HG02852 (cell line): ENCODE measurements around the gene DPY19L1.
"Not testable (repeated sequence)": the region's sequence is repeated elsewhere in the genome, so short reads cannot be mapped to it uniquely, and the experiment has no call there.

Experiments
- ATAC-seq: cut with Tn5 transposase; IDR thresholded peaks from one replicate; pipeline ENCODE4 v1.9.1; 2021; ENCODE audit warnings: mild to moderate bottlenecking, moderate library complexity; ENCODE audit not compliant: unreplicated experiment

The DPY19L1 gene

DNA sequence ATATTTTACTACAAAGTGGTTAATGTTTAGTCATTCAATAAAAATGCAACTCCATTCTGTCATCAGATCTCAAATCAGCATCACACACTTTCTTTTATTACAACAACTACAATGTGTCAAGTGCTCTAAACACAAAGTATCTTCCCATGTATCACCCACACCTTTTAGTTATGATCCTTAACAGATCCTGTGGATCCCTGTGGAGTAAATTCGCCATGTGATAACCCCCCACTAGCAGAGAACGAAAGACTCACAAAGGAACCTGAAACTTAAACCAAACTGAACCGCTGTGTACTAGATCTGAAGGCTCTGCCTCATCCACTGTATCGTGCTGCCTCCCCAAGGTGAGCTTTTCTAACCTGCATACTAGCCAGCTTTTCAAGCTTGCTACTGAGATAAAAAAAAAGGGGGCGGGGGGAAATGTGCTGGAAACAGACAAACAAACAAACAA is 1.7 kb downstream of the DPY19L1 start:
- no peak for ATAC-seq

DNA sequence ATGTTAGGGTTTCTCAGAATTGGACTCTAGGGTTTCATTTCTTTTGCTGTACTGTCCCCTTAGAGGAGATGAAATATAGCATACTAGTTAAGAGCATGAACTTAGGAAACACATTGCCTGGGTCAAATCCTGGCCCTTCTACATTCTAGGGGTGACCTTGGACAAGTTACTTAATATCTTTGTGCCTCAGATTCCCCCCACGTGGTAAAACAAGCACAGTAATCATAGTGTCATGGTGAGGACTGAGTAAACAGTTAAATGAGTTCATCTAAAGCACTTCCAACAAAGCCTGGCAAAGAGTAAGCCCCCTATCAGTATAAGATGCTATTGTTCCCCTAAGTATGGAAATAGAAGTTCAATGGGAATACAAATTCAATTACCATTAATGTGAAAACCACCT is 5.1 kb downstream of the DPY19L1 start:
- no peak for ATAC-seq

DNA sequence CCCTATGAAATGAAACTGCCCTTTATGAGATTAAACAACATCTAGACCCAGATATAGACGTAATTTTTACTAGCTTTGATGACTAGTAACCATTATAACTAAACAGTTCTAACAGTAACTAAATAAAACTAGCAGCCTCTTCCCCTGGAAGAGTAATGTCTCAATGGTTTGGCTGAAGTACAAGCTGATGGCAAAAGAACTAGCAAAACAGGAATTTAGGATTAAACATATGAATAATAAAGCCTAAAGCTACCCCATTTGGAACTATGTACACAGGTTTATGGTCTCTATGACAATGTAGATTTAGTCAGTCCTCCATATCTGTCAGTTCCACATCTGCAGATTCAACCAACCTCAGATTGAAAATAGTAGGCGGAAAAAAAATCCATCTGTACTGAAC is 6.4 kb downstream of the DPY19L1 start:
- ATAC-seq = no peak

DNA sequence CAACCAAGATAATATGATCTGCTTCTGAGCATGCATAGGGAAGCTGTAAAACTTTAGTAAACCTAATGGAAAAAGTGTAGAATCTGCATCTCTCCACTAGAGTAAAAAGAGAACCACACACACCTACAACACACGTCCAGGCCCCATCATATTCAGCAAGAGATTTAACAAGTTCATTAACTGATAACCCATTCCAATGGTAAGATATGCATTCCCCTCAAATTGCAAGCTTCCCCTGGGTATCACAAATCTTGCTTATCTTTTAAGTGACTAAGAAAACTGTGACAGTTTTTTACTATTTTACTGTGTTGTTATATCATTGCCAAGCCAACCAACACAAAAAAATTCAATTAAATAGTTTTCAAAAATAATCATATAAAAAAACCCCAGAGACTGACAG is 8.0 kb downstream of the DPY19L1 start:
- no peak for ATAC-seq

DNA sequence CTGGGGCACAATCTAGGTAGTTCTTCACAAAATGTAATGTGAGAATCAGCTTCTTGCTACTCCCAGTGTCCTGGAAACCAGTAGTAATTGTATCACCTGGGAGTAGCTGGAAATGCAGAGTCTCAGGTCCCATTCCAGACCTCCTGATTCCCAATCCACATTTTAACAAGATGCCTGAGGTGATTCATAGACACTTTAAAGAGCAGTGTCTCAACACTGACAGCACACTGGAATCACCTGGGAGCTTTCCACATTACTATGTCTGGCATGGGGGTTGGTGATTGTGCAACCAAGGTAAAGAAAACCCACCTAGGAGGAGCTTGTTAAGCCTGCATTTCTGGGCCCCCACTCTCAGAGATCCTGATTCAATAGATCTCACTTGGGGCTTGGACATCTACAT is 11.1 kb downstream of the DPY19L1 start:
- ATAC-seq = no peak

DNA sequence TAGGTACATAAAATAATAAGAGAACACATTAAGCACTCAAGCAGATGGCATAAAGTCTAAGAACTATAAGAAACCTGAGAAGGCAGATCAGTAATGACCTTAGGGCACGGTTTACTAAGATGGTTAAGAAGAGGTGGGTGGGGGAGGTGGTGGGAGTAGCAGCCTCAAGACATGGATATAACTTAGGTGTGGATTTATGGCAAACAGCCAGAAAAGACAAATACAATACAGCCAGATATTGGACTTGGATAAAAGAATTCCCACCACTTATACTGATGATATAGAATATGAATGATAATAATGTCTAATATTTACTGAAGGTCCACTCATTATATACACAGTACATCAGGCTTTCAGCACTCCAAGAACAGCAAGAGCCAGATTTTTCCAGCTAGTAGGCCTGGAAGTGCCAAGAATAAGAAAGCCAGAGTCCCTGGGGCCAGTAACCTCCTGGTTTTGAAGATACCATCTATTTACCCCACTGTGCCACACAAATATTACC is 11.9 kb downstream of the DPY19L1 start:
- no peak for ATAC-seq

DNA sequence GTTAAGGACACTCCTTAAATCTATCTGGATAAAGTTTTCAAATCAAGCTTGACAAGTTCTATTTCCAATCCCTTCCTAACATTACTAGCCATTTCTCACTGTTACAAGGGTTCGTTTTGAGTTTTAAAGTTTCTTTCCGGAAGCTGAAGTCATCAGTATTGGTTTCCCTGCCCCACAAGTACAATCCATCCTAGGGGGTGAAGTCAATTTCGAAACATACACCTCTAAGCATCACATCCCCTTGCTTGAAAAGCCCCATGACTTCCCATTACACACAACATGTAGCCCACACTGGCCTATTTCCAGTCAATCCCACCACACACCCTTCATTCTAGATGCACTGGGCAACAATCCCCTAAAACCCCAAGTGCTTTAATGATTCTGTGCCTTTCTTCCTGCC is 13.0 kb downstream of the DPY19L1 start:
- peak; percentile 77 for ATAC-seq

DNA sequence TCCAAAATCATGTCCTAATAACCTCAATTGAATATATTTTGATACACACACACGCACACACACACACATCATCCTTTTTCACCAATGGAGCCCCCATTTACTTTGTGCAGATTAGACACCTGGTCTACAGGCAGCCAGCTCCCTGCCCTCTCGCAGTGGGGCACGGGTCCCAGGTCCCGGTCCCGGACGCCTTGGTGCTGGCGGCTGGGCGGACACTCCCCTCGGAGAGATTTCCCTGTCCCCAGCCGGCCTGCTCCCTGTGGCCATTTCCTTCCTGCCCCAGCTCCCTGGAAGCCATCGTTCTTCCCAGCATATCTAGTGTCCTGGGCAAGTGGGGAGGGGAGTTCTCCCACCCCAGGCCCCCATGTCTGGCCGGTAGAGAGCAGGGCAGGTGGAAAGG is 14.6 kb downstream of the DPY19L1 start:
- no peak for ATAC-seq

DNA sequence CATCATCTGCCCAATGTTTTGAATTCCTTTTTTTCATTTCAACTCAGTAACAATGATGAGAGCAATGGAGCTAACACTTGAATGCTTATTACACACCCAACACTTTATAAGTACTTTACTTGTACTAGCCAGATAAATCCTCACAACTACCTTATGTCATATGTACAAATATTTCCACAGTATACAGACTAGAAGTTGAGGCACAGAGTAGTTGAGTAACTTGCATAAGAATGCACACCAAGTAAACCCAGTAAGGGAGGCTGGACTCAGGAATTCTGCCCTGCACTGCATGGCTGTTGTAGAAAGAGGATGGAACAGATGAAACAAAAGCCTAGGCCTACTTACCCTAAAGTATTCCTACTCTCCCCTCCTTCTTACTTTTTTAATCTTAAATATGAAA is 15.8 kb downstream of the DPY19L1 start:
- ATAC-seq = no peak

DNA sequence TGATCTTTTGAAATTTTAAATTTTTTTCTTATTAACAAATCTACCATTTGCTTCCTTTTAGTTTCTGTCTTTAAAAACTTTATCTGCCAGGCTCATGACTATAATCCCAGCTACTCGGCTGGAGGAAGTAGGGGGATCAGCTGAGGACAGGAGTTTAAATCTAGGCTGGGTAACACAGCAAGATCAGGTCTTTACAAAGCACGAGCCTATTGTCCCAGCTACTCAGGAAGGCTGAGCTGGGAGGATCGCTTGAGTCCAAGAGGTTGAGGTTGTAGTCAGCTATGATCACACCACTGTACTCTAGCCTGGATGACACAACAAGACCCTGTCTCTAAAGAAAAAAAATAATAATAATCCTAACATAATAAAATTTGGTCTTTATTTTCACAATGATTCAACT is 17.5 kb downstream of the DPY19L1 start:
- ATAC-seq = no peak

DNA sequence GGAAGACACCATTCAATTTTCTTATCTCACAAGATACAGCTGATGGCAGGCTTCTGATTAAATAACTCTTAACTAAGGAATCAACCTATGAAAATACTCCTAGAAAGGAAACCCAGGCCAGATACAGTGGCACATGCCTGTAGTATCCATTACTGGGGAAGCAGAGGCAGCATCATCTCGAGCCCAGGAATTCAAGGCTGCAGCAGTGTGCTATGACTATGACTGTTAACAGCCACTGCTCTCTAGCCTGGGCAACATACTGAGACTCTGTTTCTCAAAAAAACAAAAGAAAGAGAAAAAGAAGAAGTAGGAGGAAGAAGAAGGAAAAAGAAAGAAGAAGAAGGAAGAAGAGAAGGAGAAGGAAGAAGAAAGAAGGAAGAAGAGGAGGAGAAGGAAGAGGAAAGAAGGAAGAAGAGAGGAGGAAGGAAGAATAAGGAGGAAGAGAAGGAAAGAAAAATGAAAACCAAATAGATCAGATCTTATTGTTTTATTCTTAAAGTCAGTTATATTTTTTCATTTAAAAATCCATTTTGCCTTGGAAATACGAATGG is 18.0 kb downstream of the DPY19L1 start:
- no peak for ATAC-seq

DNA sequence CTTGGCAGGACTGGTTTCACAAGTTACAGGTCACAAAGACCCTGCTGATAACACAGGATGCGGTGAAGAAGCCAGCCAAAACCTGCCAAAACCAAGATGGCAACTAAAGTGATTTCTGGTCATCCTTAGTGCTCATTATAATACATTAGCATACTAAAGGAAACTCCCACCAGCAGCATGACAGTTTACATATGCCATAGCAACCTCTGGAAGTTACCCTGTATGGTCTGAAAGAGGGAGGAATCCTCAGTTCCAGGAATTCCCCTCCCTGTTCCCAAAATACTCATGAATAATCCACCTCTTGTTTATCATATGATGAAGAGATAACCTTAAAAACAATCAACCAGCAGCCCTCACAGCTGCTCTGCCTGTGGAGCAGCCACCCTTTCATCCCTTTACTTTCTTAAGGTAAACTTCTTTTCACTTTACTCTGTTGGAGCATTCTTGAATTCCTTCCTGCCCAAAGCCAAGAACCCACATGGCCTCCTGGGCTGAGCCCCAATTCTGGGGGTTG is 21.9 kb downstream of the DPY19L1 start:
- no peak for ATAC-seq

DNA sequence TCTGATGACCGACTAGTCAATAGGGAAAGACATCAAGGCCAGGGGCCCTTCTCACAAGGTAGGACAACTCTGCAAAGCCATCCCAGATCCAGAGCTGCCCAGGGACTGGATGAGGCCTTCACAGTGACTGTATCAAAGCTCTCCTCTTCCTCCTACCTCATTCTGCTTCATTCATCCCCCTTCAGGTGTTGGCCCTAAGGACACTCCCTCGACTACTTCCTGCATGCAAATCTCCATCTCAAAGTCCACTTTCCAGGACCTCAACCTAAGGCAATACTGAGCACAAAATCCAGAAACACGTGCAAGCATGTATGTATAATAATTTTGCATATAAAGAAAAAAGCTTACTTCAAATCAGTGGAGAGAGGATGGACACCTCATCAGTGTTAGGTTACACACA is 25.1 kb downstream of the DPY19L1 start:
- no peak for ATAC-seq

DNA sequence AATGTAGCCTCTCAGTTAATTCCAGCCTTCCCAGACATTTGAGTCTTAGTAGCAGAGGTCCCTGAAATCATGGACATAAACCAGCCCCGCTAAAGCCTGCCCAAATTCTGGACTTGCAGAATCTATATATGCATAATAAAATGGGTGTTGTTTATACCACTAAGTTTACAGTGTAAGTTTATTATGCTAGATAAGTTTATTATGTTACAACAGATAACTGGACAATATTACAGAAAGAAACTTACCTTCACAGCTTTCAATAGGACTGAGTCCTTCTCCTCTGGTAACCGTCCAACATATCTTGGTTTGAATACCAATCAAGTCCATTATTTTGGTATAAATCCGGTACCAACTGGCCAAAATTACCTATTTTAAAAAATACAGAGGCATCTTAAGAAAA is 26.2 kb downstream of the DPY19L1 start:
- no peak for ATAC-seq

DNA sequence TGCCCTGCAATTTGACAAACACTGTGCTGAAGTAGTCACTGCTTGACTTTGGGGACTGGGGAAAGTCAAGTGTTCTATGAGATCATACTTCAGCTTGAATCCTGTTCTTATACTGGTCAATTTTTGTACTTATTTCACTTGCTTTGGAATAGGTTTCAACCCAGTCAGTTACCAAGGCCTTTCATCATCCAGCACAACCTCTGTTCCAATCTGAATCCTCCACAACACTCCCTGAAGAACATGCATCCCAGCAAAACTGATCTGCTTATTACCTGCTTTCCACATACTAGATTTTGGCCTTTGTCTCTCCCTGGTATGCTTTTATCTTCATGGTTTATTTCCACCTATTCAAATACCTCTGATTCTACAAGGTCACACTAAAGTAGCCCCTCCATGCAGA is 29.5 kb downstream of the DPY19L1 start:
- no peak for ATAC-seq

DNA sequence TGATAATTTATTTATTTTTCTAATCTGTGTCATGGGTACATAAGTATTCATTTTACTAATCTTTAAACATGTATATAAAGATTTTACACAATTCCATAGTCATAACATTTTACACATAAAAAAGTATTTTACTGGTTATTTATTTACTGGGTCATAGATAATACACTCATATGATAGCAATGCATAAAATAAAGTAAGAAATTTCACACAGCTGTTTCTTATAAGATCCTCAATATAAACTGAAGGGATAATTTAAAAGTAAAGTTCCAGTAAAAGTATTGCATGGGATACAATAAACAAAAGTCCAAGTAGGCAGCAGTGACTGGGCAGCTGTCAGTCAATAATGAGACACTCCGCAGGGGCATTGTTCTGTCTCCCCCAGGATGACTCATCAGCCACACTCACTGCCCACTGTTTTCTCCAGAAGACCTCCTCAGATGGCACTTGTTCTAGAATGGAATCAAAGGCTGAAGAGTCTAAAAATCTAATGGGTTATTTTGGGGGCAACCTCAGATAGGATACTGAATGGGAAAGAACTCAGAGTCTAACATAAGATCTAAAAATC is 32.7 kb downstream of the DPY19L1 start:
- ATAC-seq = no peak

DNA sequence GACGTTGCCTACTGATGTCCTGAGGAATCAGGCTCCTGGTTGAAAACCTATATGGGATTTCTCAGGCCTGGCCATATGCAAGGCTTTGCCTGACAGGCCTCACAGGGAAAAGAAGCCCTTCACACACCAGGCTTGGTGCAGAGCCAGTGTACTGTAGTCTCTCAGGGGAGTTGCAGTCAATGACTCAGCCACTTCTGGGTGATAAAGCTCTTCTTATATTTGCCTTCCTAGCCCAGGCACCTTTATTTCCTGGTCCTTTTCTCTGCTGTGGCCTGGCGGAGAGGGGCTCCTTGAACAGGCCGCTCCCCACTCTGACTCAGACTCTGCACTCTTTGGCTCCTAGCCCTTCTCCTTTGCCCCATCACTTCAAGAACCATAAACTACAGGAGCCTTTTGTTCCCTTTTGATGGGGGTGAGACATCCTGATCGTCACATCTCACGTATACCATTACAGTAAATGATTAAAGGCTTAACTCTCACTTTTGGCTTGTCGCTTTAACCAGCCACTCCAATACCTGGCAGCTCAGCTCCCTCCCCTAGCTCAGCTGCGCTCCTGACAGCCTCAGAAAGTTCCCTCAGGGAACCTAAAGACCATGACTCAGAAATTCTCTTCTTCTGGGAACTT is 33.5 kb downstream of the DPY19L1 start:
- ATAC-seq = no peak

DNA sequence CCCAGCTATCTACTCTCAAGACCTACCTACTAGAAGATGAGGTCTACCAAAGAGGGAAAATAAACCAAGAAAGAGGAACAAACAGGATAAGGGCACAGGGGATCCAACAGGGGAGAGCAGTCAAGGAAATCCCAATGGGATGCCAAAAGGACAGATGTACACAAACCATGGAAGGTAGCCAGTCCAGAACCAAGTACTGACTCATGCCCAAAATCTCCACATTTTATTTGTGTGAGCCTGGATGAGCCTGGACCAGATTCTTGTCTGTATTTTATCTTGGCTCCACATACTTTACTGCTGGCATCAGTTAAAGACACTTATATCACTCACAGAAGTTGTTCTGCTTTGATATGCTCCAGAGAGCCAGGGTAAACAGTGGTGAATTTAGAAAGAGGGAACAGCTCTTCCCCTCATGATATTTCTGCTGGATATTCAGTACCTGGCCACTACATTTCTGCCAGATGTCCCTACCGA is 34.1 kb downstream of the DPY19L1 start:
- ATAC-seq = not testable (repeated sequence)

DNA sequence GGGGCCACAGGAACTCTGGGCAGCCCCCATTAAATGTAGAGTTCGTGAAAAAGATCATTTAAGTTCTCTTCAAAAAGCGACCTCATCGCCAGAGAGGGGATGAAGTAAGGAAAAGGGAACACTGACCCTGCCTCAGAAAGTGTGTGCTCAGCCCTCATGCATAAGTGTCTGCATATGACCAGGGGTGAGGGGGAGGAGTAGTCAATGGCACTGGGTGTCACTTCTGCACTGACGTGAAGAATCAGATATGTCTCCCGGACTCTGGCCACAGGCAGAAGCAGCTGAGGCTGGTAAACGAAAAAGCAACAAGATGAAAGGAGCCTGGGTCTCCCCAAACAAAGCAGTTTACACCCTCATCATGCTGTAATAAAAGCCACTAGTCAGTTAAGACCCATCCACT is 39.0 kb downstream of the DPY19L1 start:
- not testable (repeated sequence) for ATAC-seq

DNA sequence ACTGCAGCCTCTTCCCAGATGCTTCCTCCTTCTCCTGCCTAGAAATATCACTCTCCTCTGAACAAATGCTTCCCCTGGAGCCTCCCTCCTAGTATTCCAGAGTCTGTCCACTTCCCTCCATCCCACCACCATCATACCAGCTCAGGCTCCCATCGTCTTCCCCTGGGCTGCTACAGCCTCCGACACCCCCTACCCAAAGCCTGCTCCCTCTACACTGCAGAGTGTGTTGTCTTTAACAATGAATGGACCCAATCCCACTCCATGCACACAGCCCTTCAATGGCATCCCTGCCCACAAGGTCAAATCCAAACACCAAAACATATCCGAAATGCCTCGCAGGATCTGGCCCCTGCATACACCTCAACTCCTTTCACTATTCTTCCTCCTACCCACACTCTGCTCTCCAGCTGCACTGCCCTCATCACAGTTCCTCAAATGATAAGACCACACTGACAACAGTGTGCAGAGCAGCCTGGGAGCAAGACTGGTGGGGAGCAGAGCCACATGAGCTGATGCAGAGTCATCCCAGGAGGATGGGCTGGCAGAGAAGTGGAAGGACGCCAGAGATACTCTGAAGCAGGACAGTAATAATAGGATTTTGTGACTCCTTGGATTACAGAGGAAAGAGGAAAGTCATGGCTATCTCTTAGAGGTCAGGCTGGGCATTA is 40.7 kb downstream of the DPY19L1 start:
- ATAC-seq = not testable (repeated sequence)

DNA sequence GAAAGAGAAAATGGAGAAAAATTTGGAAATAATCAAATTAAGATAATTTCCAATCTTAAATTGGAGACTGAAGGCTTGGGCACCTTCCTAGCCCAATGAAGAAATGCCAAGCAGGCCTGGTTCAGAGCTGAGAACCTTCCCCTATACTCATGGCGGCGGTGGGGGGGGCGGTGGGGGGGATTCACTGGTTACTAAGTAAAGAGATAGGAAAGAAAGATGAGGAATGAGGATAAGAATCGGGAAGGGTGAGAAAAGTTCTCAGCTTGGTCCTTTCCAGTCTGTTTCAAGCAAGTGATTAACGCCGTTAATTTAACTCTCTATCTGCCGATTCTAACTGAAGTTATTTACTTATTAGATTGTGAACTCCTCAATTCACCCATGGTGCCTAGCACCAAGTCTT is 41.5 kb downstream of the DPY19L1 start:
- ATAC-seq = no peak
